GM18502 (cell line): ENCODE data around the gene ITGB7.
A peak's percentile ranks its signal among the peaks of the same experiment; 100 is the strongest.
"Not testable (repeated sequence)": the region's sequence is repeated elsewhere in the genome, so short reads cannot be mapped to it uniquely, and the experiment has no call there.

ENCODE experiments used
- ATAC-seq: cut with Tn5 transposase; IDR thresholded peaks from one replicate; pipeline ENCODE4 v1.9.1; 2021; ENCODE audit warnings: mild to moderate bottlenecking; ENCODE audit not compliant: unreplicated experiment, poor library complexity

The ITGB7 gene

GRCh38 chr12:53217931-53218307 is 10.9 kb upstream of the ITGB7 start:
- no peak for ATAC-seq

GRCh38 chr12:53217051-53217930 is 10.2 kb upstream of the ITGB7 start:
- no peak for ATAC-seq

GRCh38 chr12:53215497-53215896 is 8.4 kb upstream of the ITGB7 start:
- ATAC-seq, result no peak

GRCh38 chr12:53214687-53215455 is 7.8 kb upstream of the ITGB7 start:
- no peak for ATAC-seq

GRCh38 chr12:53214221-53214620 is 7.2 kb upstream of the ITGB7 start:
- ATAC-seq, result no peak

GRCh38 chr12:53213348-53213747 is 6.3 kb upstream of the ITGB7 start:
- ATAC-seq, result peak; percentile 39

GRCh38 chr12:53212931-53213330 is 5.9 kb upstream of the ITGB7 start:
- ATAC-seq, result no peak

GRCh38 chr12:53211476-53212381 is 4.7 kb upstream of the ITGB7 start:
- no peak for ATAC-seq

- no peak for ATAC-seq
Observed at GRCh38 chr12:53210843-53211242, 3.8 kb upstream of the ITGB7 start.

- peak; percentile 39 for ATAC-seq
Observed at GRCh38 chr12:53208877-53209463, 1.9 kb upstream of the ITGB7 start.

- ATAC-seq, result no peak
Observed at GRCh38 chr12:53208435-53208834, 1.4 kb upstream of the ITGB7 start.

- peak; percentile 75 for ATAC-seq
Observed at GRCh38 chr12:53205747-53206419, 1.2 kb downstream of the ITGB7 start.

GRCh38 chr12:53204351-53204750 is 2.7 kb downstream of the ITGB7 start:
- ATAC-seq, result no peak

GRCh38 chr12:53202316-53202715 is 4.7 kb downstream of the ITGB7 start:
- ATAC-seq, result not testable (repeated sequence)

GRCh38 chr12:53201639-53202038 is 5.4 kb downstream of the ITGB7 start:
- ATAC-seq, result no peak

GRCh38 chr12:53201177-53201541 is 5.9 kb downstream of the ITGB7 start:
- ATAC-seq, result no peak

GRCh38 chr12:53200458-53201176 is 6.4 kb downstream of the ITGB7 start:
- peak; percentile 69 for ATAC-seq

- ATAC-seq, result peak; percentile 30
Observed at GRCh38 chr12:53200107-53200457, 7.0 kb downstream of the ITGB7 start.

- no peak for ATAC-seq
Observed at GRCh38 chr12:53199700-53200099, 7.4 kb downstream of the ITGB7 start.
